ENCODE measurements around the gene NLRP5. TPM values are rescaled to one million over a fixed set of nuclear protein-coding genes. Genes with fewer than 3 reads are reported as not detected.

Gene NLRP5
- total RNA-seq, 1 experiment from 2014 or later: not detected

DNA sequence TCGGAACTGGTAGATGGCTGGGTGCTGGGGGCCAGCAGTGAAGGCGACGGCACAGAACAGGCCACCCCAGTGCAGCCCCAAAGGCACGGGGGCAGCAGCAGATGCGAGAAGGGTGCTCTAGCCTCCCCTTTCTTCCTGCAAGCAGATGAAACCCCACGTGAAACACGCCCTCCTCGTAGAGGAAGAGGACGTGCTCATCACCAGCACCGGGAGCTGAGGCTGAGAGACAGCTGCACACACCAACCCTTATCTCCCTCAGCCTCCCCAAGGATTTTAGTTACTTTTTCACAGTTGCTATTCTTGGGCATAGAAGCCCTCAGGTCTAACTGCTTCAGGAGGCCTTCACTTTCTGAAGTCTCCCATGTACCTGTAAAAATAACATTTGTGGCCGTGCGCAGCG is 122.7 kb downstream of the NLRP5 start:
- CTCF ChIA-PET: no interaction called here
- TF ChIP-seq, protein P1, sequence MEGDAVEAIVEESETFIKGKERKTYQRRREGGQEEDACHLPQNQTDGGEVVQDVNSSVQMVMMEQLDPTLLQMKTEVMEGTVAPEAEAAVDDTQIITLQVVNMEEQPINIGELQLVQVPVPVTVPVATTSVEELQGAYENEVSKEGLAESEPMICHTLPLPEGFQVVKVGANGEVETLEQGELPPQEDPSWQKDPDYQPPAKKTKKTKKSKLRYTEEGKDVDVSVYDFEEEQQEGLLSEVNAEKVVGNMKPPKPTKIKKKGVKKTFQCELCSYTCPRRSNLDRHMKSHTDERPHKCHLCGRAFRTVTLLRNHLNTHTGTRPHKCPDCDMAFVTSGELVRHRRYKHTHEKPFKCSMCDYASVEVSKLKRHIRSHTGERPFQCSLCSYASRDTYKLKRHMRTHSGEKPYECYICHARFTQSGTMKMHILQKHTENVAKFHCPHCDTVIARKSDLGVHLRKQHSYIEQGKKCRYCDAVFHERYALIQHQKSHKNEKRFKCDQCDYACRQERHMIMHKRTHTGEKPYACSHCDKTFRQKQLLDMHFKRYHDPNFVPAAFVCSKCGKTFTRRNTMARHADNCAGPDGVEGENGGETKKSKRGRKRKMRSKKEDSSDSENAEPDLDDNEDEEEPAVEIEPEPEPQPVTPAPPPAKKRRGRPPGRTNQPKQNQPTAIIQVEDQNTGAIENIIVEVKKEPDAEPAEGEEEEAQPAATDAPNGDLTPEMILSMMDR (IDR thresholded peaks at IDR 0.05; ENCODE audit: insufficient read depth in 1 of 2, low read depth in 1 of 2, low read length in 1 of 2, severe bottlenecking in 1 of 2, unreplicated experiment in 1 of 2): no peak
- POLR2A ChIA-PET: no interaction called here

DNA sequence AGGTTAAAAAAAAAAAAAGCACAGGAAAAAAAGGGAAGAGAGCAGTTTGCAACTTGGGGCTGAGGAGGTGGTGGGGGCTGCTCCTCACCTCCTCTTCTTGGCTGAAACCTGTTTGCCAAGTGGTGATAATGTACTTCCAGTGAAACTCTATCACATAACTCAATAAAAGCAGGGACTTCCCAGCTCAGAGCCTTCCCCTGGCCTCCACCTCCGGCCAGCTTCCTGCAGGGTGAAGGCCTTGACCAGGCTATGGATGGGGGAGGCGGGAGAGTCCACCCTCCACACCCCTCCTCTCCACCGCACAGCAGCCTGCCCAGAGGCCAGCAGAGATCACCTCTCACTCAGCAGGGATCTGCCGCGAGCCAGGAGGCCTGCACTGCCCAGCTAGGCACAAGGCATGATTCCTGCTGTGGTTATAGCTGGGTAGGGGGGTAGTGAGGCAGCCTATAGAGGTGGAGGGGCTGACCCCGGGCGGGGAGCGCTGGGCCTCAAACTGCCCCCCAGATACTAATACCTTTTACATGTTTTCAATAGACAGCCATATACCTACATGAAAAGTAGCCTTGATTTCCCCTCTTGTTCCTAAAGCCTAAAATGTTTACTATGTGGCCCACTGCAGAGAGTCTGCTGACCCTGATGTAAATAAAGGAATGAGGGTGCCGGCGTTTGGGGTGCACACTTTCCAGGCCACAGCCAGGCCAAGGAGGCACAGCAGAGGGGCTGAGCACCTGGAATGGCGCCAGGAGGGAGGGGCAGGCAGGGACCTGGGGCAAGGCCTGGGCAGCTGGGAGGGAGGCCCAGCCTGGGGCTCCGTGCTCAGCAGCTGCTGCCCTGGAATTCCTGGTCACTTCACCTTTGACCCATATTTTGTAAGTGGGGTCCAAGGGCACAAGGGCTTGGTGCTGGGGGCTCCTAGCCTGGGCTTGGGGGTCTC is 124.2 kb downstream of the NLRP5 start:
- H3K4me1 Mint-ChIP-seq (ENCODE audit: low read depth, unreplicated experiment): peaks cover 27% of the 10 kb centered on the region
- BruUV-seq (replicated peaks): no TSS peak
- H3K27me3 ChIP-seq (replicated peaks; ENCODE audit: control insufficient read depth, insufficient read depth, low read length): no peaks in the 10 kb centered on the region
- intact Hi-C loops (cut with micrococcal nuclease; ENCODE audit: unreplicated experiment): no loop called here
- no peak overlapping the region for H3K4me3 ChIP-seq (ENCODE audit: low read depth, low read length)
- no peaks in the 10 kb centered on the region; the same call in 1 of the 2 replicates for H3K36me3 ChIP-seq (ENCODE audit: control insufficient read depth, insufficient read depth, low read length)
- H3K27me3 Mint-ChIP-seq (ENCODE audit: insufficient read depth, unreplicated experiment): no peaks in the 10 kb centered on the region
- no peak for DNase-seq
- peaks cover 20% of the 10 kb centered on the region for H3K4me1 ChIP-seq
- H3K27ac Mint-ChIP-seq (ENCODE audit: unreplicated experiment): peak overlapping the region; percentile 35
- H3K9me3 ChIP-seq: no peaks in the 10 kb centered on the region
- H3K9me3 Mint-ChIP-seq (ENCODE audit: unreplicated experiment): no peaks in the 10 kb centered on the region
- POLR2A ChIA-PET: interaction anchor here (0.5 kb wide), 1 partner anchor 19 kb away, joined by 3 read pairs; no protein-coding TSS in a partner anchor
- no peak overlapping the region for H3K4me3 Mint-ChIP-seq (ENCODE audit: unreplicated experiment)
- CTCF ChIA-PET: interaction anchor here (1.0 kb wide), 1 partner anchor 222 kb away, joined by 3 read pairs; no protein-coding TSS in a partner anchor
- TF ChIP-seq, protein P1 (IDR thresholded peaks at IDR 0.05; ENCODE audit: insufficient read depth in 1 of 2, low read depth in 1 of 2, low read length in 1 of 2, severe bottlenecking in 1 of 2, unreplicated experiment in 1 of 2): no peak
- peaks cover 66% of the 10 kb centered on the region for H3K36me3 Mint-ChIP-seq (ENCODE audit: insufficient read depth, unreplicated experiment)

More for the DNA sequence above, 122.7 kb downstream of the NLRP5 start:
- Mint-ChIP-seq H3K4me1 (ENCODE audit: low read depth, unreplicated experiment) (peaks cover 21% of the 10 kb centered on the region), H3K36me3 (ENCODE audit: insufficient read depth, unreplicated experiment) (peaks cover 64% of the 10 kb centered on the region), H3K27ac (ENCODE audit: unreplicated experiment) (no peak overlapping the region), H3K27me3 (ENCODE audit: insufficient read depth, unreplicated experiment) (no peaks in the 10 kb centered on the region), H3K4me3 (ENCODE audit: unreplicated experiment) (no peak overlapping the region), H3K9me3 (ENCODE audit: unreplicated experiment) (no peaks in the 10 kb centered on the region)
- peaks cover 1% of the 10 kb centered on the region for H3K36me3 ChIP-seq (ENCODE audit: control insufficient read depth, insufficient read depth, low read length)
- BruUV-seq (replicated peaks): no TSS peak
- DNase-seq: no peak
- no peaks in the 10 kb centered on the region for H3K9me3 ChIP-seq
- intact Hi-C loops (cut with micrococcal nuclease; ENCODE audit: unreplicated experiment): no loop called here
- no peaks in the 10 kb centered on the region for H3K27me3 ChIP-seq (replicated peaks; ENCODE audit: control insufficient read depth, insufficient read depth, low read length)
- peaks cover 20% of the 10 kb centered on the region for H3K4me1 ChIP-seq
- H3K4me3 ChIP-seq (ENCODE audit: low read depth, low read length): no peak overlapping the region

Other genes with a start within 250 kb of the NLRP5 start
- not detected in 2 replicates for gene NLRP9, start 248.4 kb upstream of the NLRP5 start, total RNA-seq (2022)
- gene RFPL4A, start 227.7 kb upstream of the NLRP5 start, total RNA-seq (2022): not detected in 2 replicates
- not detected in 2 replicates for gene RFPL4AL1, start 217.7 kb upstream of the NLRP5 start, total RNA-seq (2022)
- gene NLRP11, start 154.8 kb upstream of the NLRP5 start, total RNA-seq (2022): 0.26 and 0.43 TPM in 2 replicates
- gene NLRP4, start 150.2 kb upstream of the NLRP5 start, total RNA-seq (2022): not detected in 2 replicates
- gene NLRP13, start 54.4 kb upstream of the NLRP5 start, total RNA-seq (2022): not detected in 2 replicates
- gene NLRP8, start 38.9 kb upstream of the NLRP5 start, total RNA-seq (2022): not detected in 2 replicates
- gene ZNF787, start 134.5 kb downstream of the NLRP5 start, total RNA-seq (2022): 58.1 and 60.0 TPM in 2 replicates
- 92.2 and 95.6 TPM in 2 replicates for gene ZNF444, start 154.5 kb downstream of the NLRP5 start, total RNA-seq (2022)
- gene GALP, start 189.2 kb downstream of the NLRP5 start, total RNA-seq (2022): not detected in 2 replicates
- gene ZSCAN5B, start 211.0 kb downstream of the NLRP5 start, total RNA-seq (2022): not detected in 2 replicates
- not detected in 2 replicates for gene ZSCAN5C, start 215.5 kb downstream of the NLRP5 start, total RNA-seq (2022)

Data from Caco-2 (cell line).